Measurements from ENCODE around the gene SPOCK1. TPM values are rescaled to one million over a fixed set of nuclear protein-coding genes. Genes with fewer than 3 reads are reported as not detected.
A peak's percentile ranks its signal among the peaks of the same experiment; 100 is the strongest.

SPOCK1 gene
- total and polyA plus RNA-seq, 2 experiments from 2014 or later, result 4.1 to 14.0 TPM

DNA sequence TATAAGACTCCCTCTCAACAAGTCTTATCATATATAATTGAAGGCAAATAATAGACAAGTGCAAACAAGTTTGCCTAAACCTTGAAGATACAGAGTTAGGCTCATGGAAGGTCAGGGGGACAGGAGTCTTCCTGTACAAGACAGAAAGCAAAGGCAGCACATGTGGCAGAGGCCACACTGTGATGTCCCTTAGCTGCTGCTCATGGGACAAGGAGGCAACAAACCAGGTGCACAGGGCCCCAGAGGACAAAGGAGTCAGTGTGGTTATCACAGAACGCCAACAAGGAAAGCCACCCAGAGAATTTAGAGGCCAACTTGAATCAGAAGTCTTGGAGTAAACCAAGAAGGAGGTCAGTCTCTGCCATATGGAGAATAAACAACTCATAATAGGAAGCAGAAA lies 444.8 kb downstream of the SPOCK1 start:
- H3K9me3 ChIP-seq (ENCODE audit: low read depth), result no peaks in the 10 kb centered on the region
- no peaks in the 10 kb centered on the region for H3K36me3 ChIP-seq
- no peaks in the 10 kb centered on the region for H3K27me3 ChIP-seq
- no peak overlapping the region for H3K27ac ChIP-seq
- DNase-seq (ENCODE audit: low read depth in 1 of 2, low spot score in 1 of 2), result no peak
- no peak overlapping the region for H3K4me3 ChIP-seq
- H3K4me1 ChIP-seq (ENCODE audit: low read depth), result no peaks in the 10 kb centered on the region
- TF ChIP-seq, protein P1, sequence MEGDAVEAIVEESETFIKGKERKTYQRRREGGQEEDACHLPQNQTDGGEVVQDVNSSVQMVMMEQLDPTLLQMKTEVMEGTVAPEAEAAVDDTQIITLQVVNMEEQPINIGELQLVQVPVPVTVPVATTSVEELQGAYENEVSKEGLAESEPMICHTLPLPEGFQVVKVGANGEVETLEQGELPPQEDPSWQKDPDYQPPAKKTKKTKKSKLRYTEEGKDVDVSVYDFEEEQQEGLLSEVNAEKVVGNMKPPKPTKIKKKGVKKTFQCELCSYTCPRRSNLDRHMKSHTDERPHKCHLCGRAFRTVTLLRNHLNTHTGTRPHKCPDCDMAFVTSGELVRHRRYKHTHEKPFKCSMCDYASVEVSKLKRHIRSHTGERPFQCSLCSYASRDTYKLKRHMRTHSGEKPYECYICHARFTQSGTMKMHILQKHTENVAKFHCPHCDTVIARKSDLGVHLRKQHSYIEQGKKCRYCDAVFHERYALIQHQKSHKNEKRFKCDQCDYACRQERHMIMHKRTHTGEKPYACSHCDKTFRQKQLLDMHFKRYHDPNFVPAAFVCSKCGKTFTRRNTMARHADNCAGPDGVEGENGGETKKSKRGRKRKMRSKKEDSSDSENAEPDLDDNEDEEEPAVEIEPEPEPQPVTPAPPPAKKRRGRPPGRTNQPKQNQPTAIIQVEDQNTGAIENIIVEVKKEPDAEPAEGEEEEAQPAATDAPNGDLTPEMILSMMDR (IDR thresholded peaks at IDR 0.05; ENCODE audit: low read depth, low read length), result no peak

DNA sequence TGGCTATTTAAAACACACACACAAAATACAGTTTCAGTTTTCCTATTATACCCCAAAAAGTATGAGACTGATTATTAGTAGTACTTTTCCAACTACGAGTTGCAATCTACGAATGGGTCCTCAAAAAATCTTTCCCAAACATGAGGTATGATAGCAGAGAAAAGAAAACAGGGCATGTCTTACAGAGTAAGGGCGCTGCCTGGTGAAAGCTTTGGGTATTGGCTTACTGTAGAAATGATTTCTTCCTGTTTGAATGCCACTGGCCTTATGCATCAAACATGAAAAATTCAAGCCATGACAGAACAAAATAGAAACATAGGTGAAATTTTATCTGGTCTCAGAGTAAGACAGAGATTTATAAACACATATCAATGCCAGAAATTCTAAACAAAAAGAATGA lies 448.0 kb downstream of the SPOCK1 start:
- Histone ChIP-seq H3K27me3 (no peaks in the 10 kb centered on the region), H3K4me1 (ENCODE audit: low read depth) (no peaks in the 10 kb centered on the region), H3K36me3 (no peaks in the 10 kb centered on the region), H3K4me3 (no peak overlapping the region), H3K27ac (no peak overlapping the region), H3K9me3 (ENCODE audit: low read depth) (no peaks in the 10 kb centered on the region)
- DNase-seq (ENCODE audit: low read depth in 1 of 2, low spot score in 1 of 2), result no peak
- TF ChIP-seq, protein P1 (IDR thresholded peaks at IDR 0.05; ENCODE audit: low read depth, low read length), result peak; percentile 28

- no peaks in the 10 kb centered on the region for H3K9me3 ChIP-seq (ENCODE audit: low read depth)
- H3K27me3 ChIP-seq, result no peaks in the 10 kb centered on the region
- no peaks in the 10 kb centered on the region for H3K4me1 ChIP-seq (ENCODE audit: low read depth)
- H3K4me3 ChIP-seq, result no peak overlapping the region
- no peak for DNase-seq (ENCODE audit: low read depth in 1 of 2, low spot score in 1 of 2)
- H3K27ac ChIP-seq, result no peak overlapping the region
- H3K36me3 ChIP-seq, result no peaks in the 10 kb centered on the region
- TF ChIP-seq, protein P1 (IDR thresholded peaks at IDR 0.05; ENCODE audit: low read depth, low read length), result no peak
Observed at GRCh38 chr5:137040641-137041340, 458.3 kb downstream of the SPOCK1 start.

GRCh38 chr5:137040024-137040423 lies 459.1 kb downstream of the SPOCK1 start:
- no peak overlapping the region for H3K4me3 ChIP-seq
- H3K27ac ChIP-seq, result no peak overlapping the region
- H3K4me1 ChIP-seq (ENCODE audit: low read depth), result no peaks in the 10 kb centered on the region
- H3K36me3 ChIP-seq, result no peaks in the 10 kb centered on the region
- peaks cover 2% of the 10 kb centered on the region for H3K27me3 ChIP-seq
- DNase-seq (ENCODE audit: low read depth in 1 of 2, low spot score in 1 of 2), result no peak
- H3K9me3 ChIP-seq (ENCODE audit: low read depth), result no peaks in the 10 kb centered on the region
- TF ChIP-seq, protein P1 (IDR thresholded peaks at IDR 0.05; ENCODE audit: low read depth, low read length), result no peak

GRCh38 chr5:137037848-137038247 lies 461.3 kb downstream of the SPOCK1 start:
- DNase-seq (ENCODE audit: low read depth in 1 of 2, low spot score in 1 of 2), result no peak
- Histone ChIP-seq H3K27me3 (peaks cover 6% of the 10 kb centered on the region), H3K36me3 (no peaks in the 10 kb centered on the region), H3K27ac (no peak overlapping the region), H3K4me3 (no peak overlapping the region), H3K4me1 (ENCODE audit: low read depth) (no peaks in the 10 kb centered on the region), H3K9me3 (ENCODE audit: low read depth) (no peaks in the 10 kb centered on the region)
- TF ChIP-seq, protein P1 (IDR thresholded peaks at IDR 0.05; ENCODE audit: low read depth, low read length), result no peak
